ENCODE measurements around the gene ZNF331. TPM values are rescaled to one million over a fixed set of nuclear protein-coding genes. Genes with fewer than 3 reads are reported as not detected.

Gene ZNF331
- total RNA-seq, 1 experiment from 2014 or later: 57.2 TPM

GRCh38 chr19:53553156-53553555, 15.2 kb downstream of the ZNF331 start:
- H3K18ac ChIP-seq (ENCODE audit: insufficient read length, low read depth, low read length): no peak overlapping the region
- no peak overlapping the region for H4K5ac ChIP-seq (ENCODE audit: insufficient read length, low read depth, low read length)
- H3K4ac ChIP-seq (ENCODE audit: low read depth, low read length): no peak overlapping the region
- Mint-ChIP-seq H3K9me3 (no peaks in the 10 kb centered on the region), H3K4me1 (peaks cover 14% of the 10 kb centered on the region in 2 experiments), H3K27ac (no peak overlapping the region; a peak in 1 of 7 replicates), H3K4me3 (no peak overlapping the region), H3K36me3 (ENCODE audit: insufficient read depth in 1 of 3, low read depth in 3 of 3) (peaks cover 27 to 35% (median 32%) of the 10 kb centered on the region in 3 experiments; a peak in 6 of 7 replicates), H3K27me3 (ENCODE audit: low read depth) (no peaks in the 10 kb centered on the region)
- peaks cover 6% of the 10 kb centered on the region; the same call in 1 of the 2 replicates for H3K4me1 ChIP-seq (ENCODE audit: insufficient read depth, low read length)
- no peak overlapping the region for H3K27ac ChIP-seq (ENCODE audit: insufficient read length, low read depth, low read length)
- no peak overlapping the region for H2BK15ac ChIP-seq (ENCODE audit: low read depth, low read length)
- TF ChIP-seq CTCF (conservative IDR thresholded peaks at IDR 0.05): no peak
- H4K8ac ChIP-seq (replicated peaks; ENCODE audit: insufficient read length, low read depth, low read length): no peak overlapping the region
- H2BK5ac ChIP-seq (ENCODE audit: insufficient read length, low read length): no peak overlapping the region
- H3T11ph ChIP-seq (ENCODE audit: low read length): no peak overlapping the region
- H2BK12ac ChIP-seq (ENCODE audit: insufficient read length, low read depth, low read length): no peak overlapping the region
- H3K79me2 ChIP-seq (ENCODE audit: insufficient read depth, low read length): no peaks in the 10 kb centered on the region
- H3K14ac ChIP-seq (ENCODE audit: insufficient read depth, low read length): no peak overlapping the region
- no peak overlapping the region for H3K9ac ChIP-seq (ENCODE audit: extremely low read depth, insufficient read length, low read length)
- H3K23ac ChIP-seq (ENCODE audit: insufficient read length, low read depth, low read length): no peak overlapping the region
- H4K20me1 ChIP-seq (ENCODE audit: control insufficient read depth, insufficient read depth, insufficient read length): no peaks in the 10 kb centered on the region
- H2AFZ ChIP-seq (ENCODE audit: low read length): no peak overlapping the region
- no peaks in the 10 kb centered on the region for H3K79me1 ChIP-seq (ENCODE audit: insufficient read depth, low read depth, low read length, poor library complexity, severe bottlenecking)
- H3K9me3 ChIP-seq (ENCODE audit: control insufficient read depth, low read depth, low read length): no peaks in the 10 kb centered on the region
- H3K27me3 ChIP-seq (ENCODE audit: insufficient read depth, low read length): no peaks in the 10 kb centered on the region
- no peaks in the 10 kb centered on the region for H3K23me2 ChIP-seq (ENCODE audit: insufficient read length, low read depth, low read length, poor library complexity, severe bottlenecking)
- WGBS (ENCODE audit: extremely low coverage, insufficient read length, low lambda C conversion rate): no CpG with 5 or more reads among the region's 2 CpGs
- no peak overlapping the region for H3K56ac ChIP-seq (ENCODE audit: insufficient read length, low read depth, low read length)
- no peak overlapping the region for H2BK20ac ChIP-seq (ENCODE audit: low read depth, low read length, poor library complexity, severe bottlenecking)
- DNase-seq: no peak
- no peak overlapping the region for H4K91ac ChIP-seq (ENCODE audit: insufficient read length, low read depth, low read length)
- H2AK5ac ChIP-seq (ENCODE audit: insufficient read length, low read length): no peak overlapping the region
- no peak overlapping the region for H2BK120ac ChIP-seq (ENCODE audit: low read depth, low read length, poor library complexity, severe bottlenecking)
- H3K4me2 ChIP-seq (ENCODE audit: insufficient read depth, insufficient read length, low read length): no peak overlapping the region

All from H9 (cell line).